GM12872 (cell line): Measurements from ENCODE around the gene TGIF2.

Experiments used
- TF ChIP-seq, protein P1 (sequence below): IDR thresholded peaks from 3 replicates; pipeline ENCODE4 v1.5.1; 2011; ENCODE audit warnings: low read depth, mild to moderate bottlenecking, low read length, moderate library complexity; ENCODE audit not compliant: insufficient read depth

TGIF2 gene

DNA sequence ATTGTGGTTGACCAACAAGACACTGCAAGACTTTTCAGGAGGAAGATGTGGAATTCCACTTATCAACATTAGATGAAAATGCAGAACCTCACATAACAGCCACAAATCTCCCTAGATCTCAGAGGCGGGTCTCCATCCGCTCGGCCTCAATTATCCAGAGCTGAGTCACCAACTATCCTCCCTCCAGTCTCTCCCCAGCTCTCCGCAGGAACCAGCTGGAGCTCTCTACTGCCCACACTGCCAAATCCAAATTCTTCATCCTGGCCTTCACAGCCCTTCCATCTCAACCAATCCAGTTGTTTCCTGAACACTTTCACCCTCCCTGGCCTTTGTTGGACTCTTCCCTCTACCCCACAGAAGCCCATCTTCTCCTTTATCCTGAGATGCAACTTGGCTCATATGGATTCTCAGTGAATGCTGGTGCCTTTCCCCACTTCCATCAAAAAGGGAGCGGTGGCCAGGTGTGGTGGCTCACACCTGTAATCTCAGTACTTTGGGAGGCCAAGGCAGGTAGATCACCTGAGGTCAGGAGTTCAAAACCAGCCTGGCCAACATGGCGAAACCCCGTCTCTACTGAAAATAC is 3.5 kb upstream of the TGIF2 start:
- TF ChIP-seq, protein P1, sequence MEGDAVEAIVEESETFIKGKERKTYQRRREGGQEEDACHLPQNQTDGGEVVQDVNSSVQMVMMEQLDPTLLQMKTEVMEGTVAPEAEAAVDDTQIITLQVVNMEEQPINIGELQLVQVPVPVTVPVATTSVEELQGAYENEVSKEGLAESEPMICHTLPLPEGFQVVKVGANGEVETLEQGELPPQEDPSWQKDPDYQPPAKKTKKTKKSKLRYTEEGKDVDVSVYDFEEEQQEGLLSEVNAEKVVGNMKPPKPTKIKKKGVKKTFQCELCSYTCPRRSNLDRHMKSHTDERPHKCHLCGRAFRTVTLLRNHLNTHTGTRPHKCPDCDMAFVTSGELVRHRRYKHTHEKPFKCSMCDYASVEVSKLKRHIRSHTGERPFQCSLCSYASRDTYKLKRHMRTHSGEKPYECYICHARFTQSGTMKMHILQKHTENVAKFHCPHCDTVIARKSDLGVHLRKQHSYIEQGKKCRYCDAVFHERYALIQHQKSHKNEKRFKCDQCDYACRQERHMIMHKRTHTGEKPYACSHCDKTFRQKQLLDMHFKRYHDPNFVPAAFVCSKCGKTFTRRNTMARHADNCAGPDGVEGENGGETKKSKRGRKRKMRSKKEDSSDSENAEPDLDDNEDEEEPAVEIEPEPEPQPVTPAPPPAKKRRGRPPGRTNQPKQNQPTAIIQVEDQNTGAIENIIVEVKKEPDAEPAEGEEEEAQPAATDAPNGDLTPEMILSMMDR = no peak

DNA sequence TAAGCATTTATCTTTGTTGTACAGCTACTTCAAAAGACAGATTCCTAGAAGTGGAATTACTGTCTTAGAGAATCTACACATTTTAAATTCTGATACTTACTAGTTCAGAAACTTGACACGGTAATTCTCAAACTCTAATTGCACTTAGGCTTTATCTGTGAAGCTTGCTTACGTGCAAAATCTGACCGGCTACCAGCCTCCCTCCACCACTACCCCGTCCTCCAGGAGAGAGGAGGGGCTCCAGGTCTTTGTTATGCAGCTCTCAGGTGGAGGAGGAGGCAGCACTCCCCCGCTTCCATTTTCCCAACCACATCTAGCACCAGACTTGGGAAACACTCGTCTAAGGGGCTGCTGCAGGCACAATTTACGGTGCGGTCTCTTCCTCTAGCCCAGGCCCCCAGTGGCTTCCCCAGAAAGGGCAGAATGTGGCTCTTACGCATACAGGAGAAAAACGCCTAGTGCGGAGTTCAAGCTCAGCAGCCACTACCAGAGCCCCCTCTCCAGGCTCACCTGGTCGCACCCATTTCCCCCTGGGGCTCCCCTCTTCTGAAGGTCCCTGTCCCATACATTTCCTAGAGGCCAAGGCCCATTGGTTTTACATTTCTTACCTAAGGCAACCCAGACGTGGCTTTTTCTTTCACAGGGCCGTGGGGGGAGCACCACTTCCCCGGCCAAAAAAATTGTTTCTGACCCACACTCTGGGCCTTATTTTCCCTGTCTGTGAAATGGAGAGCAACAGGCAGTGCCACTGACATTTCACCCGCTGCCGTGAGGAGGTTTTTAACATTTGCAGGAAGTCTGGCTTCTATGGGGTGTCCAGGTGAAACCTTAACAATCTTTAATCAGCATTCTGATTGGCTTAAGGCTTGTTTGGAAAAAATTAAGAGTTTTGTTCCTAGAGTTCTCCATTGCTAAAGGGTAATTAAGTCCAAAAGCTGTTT is 1.6 kb upstream of the TGIF2 start:
- TF ChIP-seq, protein P1 = no peak

DNA sequence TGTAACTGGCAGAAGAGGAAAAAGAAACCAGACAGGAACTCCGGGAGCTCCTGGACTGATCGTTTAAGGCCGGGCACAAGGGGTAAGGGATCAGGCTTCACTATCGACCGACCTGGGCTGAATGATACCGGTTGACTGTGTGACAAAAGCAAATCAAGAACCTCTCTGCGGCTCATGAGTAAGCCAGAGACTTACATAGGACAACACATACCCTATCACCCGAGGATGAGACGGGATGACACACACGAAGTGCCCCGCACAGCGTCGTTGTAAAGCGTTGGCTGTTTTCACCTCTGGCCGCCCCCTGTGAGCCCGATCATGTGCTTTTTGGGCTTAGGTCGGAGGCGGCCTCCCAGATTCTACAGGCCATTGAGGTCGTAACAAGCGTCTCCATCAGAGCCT is 695 bp upstream of the TGIF2 start:
- TF ChIP-seq, protein P1 = no peak

DNA sequence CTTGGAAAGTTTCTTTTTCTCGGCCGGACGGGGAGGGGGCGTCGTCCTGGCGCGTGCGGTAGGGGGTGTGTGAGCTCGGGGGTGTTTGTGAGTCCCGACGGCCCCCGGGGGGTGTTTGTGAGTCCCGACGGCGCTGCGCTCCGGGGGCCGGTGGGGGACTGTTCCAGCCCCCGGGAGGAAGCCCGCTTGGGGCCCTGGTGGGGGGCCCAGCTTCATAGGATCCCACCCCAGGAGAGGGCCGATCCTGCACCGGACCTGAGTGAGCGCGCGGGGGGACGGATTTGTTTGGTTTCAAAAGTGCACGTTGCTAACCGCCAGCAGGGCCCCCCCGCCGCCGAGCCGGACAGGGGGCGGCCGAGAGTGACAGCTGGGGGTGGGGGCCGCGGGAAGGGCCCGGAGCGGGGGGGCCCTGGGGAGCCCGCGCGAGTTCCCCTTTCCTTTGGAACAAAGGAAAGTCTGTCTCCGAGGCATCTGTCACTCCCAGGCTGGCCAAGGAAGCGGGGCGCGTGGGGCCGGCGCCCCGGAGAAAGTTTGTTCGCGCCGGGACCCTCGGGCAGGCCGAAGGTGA is 485 bp downstream of the TGIF2 start:
- TF ChIP-seq, protein P1 = no peak

DNA sequence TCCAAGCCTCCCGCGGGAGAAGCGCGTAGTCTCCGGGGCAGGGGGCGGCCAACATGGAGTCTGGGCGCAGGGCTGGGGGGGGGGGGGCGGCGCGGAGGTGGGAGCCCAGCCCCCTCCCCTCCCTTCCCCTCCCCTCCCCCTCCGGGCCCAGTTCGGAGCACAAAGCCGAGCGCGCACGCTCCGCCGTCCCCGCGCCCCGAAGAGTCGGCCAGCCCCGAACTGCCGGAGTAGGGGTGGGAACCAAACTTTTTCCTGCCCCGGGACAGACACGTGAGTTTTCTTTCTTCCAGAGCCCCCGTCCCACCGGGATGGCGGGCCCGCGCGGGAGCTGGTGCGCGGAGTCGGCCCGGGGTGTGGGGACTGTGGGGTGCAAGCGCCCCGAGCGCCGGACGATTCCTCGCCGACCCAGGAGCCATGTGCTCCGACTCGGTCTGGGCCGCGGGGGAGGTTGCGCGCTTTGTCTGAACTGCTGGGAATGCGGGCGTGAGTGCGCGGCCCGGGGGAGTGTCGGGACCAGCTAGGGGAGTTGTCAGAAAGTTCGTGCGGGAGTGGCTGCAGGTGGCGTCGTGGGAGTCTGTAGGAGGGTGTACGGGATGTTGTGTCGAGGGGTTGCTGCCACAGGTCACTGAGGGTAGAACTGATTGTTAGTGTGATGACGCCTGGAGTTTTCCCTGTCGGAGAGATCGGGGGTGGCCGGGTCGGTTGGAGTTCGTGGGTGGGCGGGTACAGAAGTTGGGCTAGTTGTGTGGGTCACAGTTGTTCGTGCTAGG is 1.2 kb downstream of the TGIF2 start:
- TF ChIP-seq, protein P1 = no peak

DNA sequence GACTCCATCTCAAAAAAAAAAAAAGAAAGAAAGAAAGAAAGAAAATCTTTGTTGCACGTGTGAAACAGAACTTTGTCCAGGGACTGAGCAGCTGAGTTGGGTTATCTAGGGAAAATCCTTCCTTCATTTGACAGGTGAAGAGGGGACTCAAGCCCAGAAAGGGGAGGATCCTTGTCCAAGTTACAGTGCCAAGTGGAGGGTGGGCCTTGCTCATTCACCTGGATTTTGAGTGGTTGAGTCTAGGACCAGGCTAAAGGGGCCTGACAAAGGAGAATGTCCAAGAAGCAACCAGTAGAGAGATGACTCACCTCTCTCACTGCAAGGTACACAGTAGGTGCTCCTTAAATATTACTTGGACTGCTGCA is 2.7 kb downstream of the TGIF2 start:
- TF ChIP-seq, protein P1 = no peak

DNA sequence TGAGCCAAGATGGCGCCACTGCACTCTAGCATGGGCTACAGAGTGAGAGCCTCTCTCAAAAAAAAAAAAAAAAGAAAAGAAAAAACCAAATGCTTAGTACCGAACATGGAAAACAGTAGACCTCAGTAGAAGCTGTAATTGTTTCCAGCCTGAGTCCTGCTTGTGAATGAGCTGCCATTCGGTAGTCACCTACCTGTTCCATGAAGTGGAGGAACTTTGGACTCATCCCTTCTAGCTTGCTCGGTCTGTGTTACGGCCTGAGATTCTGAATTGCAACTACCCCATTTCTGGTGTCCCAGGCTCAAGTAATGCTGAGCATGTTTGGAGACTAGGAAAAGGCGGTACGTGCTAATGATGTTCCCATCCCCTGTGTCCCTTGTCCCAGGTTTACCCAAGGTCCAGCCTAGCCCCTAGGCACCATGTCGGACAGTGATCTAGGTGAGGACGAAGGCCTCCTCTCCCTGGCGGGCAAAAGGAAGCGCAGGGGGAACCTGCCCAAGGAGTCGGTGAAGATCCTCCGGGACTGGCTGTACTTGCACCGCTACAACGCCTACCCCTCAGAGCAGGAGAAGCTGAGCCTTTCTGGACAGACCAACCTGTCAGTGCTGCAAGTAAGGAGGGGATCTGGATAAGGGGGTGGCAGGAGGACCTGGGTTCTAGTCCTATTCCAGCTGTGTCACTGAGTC is 5.1 kb downstream of the TGIF2 start:
- TF ChIP-seq, protein P1 = no peak
